ENCODE results near the gene NELFB.

NELFB gene

GRCh38 chr9:137281345-137282116 is 26.4 kb downstream of the NELFB start:
- DNase-seq = no peak

GRCh38 chr9:137286975-137287383 is 31.9 kb downstream of the NELFB start:
- DNase-seq = peak; percentile 58

GRCh38 chr9:137293094-137293481 is 38.0 kb downstream of the NELFB start:
- no peak for DNase-seq

GRCh38 chr9:137293482-137294090 is 38.5 kb downstream of the NELFB start:
- DNase-seq = no peak

GRCh38 chr9:137294091-137294680 is 39.1 kb downstream of the NELFB start:
- DNase-seq = peak; percentile 52

GRCh38 chr9:137294681-137295237 is 39.6 kb downstream of the NELFB start:
- no peak for DNase-seq

- DNase-seq = no peak
Observed at GRCh38 chr9:137295238-137295811, 40.2 kb downstream of the NELFB start.

GRCh38 chr9:137295849-137296669 is 40.9 kb downstream of the NELFB start:
- DNase-seq = no peak

GRCh38 chr9:137296670-137297664 is 41.8 kb downstream of the NELFB start:
- no peak for DNase-seq

- no peak for DNase-seq
Observed at GRCh38 chr9:137297966-137298365, 42.8 kb downstream of the NELFB start.

- DNase-seq = no peak
Observed at GRCh38 chr9:137298401-137299202, 43.5 kb downstream of the NELFB start.

- no peak for DNase-seq
Observed at GRCh38 chr9:137299203-137299565, 44.1 kb downstream of the NELFB start.

- DNase-seq = no peak
Observed at GRCh38 chr9:137299938-137300337, 44.8 kb downstream of the NELFB start.

GRCh38 chr9:137300567-137301080 is 45.5 kb downstream of the NELFB start:
- DNase-seq = no peak

GRCh38 chr9:137301081-137301947 is 46.2 kb downstream of the NELFB start:
- peak; percentile 35 for DNase-seq

GRCh38 chr9:137302118-137302448 is 47.0 kb downstream of the NELFB start, which contains the start of gene NRARP:
NRARP (minus strand) TSS chr9:137302271; CDS start chr9:137301928, 343 bp downstream.
- peak; percentile 73 for DNase-seq

- DNase-seq = peak; percentile 62
Observed at GRCh38 chr9:137302449-137303150, 47.5 kb downstream of the NELFB start.

Data from fibroblast of skin of back (primary cell).